ENCODE measurements around the gene TPM4. TPM values are rescaled to one million over a fixed set of nuclear protein-coding genes. Genes with fewer than 3 reads are reported as not detected.
A peak's percentile ranks its signal among the peaks of the same experiment; 100 is the strongest.
"Not testable (repeated sequence)": the region's sequence is repeated elsewhere in the genome, so short reads cannot be mapped to it uniquely, and the experiment has no call there.

Gene TPM4
- total RNA-seq, 4 donors from 2014 or later: 471 to 530 (median 493) TPM

DNA sequence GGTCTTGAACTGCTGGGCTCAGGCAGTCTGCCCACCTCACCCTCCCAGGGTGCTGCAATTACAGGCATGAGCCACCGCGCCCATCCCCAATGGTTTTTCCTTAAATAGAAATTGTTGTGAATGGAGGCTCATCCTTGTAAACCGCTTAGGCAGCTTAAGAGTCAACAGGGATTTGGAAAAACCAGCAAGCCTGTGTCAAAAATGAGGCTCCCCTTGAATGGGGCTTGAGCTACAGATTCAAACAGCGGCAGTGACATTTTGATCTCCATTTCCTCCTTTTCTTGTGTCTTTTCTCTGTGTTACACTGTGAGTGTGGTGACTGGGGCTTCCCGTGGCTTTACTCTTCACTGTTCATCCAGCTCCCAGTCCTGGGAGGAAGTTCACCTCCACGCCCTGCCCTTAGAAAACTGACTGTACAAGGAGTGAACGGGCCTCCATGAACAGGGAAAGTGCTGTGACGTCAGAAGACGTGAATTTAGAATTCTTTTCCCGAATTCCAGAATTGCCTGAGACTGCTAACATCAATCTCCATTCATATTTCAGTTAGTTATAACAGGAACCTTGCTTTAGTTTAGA lies 20.1 kb downstream of the TPM4 start:
- TF ChIP-seq POLR2A (IDR thresholded peaks at IDR 0.05): no peak
- peaks cover 15 to 98% (median 37%) of the 10 kb centered on the region in 3 donors for H3K36me3 ChIP-seq

DNA sequence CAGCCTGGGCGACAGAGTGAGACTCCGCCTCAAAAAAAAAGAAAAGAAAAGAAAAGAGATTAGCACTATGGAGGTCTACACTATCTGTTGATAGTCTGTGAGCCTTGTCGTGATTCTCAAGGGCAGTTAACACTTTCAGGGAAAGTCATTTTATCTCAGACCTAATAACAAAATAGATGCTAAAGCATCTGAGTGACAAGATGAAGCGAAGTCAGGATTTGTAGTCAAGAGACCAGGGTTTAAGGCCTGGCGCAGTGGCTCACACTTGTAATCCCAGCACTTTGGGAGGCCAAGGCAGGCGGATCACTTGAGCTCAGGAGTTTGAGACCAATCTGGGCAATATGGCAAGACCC lies 22.1 kb downstream of the TPM4 start:
- DNase-seq (ENCODE audit: low spot score in 2 of 2): no peak
- 82 to 88% methylated on average over 6 of the region's 6 CpGs for WGBS, 2 donors
- H3K9me3 ChIP-seq: no peaks in the 10 kb centered on the region
- H3K27ac ChIP-seq: peak overlapping the region in 1 of 4 donors; percentile 64
- H3K36me3 ChIP-seq: peaks cover 3 to 98% (median 30%) of the 10 kb centered on the region in 3 donors
- H3K27me3 ChIP-seq: no peaks in the 10 kb centered on the region
- peaks cover 0 to 34% (median 12%) of the 10 kb centered on the region in 4 donors for H3K4me1 ChIP-seq
- no peak for TF ChIP-seq EP300 (IDR thresholded peaks at IDR 0.05)
- TF ChIP-seq, protein P1, sequence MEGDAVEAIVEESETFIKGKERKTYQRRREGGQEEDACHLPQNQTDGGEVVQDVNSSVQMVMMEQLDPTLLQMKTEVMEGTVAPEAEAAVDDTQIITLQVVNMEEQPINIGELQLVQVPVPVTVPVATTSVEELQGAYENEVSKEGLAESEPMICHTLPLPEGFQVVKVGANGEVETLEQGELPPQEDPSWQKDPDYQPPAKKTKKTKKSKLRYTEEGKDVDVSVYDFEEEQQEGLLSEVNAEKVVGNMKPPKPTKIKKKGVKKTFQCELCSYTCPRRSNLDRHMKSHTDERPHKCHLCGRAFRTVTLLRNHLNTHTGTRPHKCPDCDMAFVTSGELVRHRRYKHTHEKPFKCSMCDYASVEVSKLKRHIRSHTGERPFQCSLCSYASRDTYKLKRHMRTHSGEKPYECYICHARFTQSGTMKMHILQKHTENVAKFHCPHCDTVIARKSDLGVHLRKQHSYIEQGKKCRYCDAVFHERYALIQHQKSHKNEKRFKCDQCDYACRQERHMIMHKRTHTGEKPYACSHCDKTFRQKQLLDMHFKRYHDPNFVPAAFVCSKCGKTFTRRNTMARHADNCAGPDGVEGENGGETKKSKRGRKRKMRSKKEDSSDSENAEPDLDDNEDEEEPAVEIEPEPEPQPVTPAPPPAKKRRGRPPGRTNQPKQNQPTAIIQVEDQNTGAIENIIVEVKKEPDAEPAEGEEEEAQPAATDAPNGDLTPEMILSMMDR (IDR thresholded peaks at IDR 0.05): no peak
- TF ChIP-seq POLR2A (IDR thresholded peaks at IDR 0.05): no peak
- no peak overlapping the region for H3K4me3 ChIP-seq

More for the DNA sequence above, 20.1 kb downstream of the TPM4 start:
- H3K4me3 ChIP-seq: no peak overlapping the region
- H3K27ac ChIP-seq: peak overlapping the region in 3 of 4 donors; percentile 12 to 82 (median 80)
- H3K27me3 ChIP-seq: no peaks in the 10 kb centered on the region
- H3K9me3 ChIP-seq: no peaks in the 10 kb centered on the region
- DNase-seq (ENCODE audit: low spot score in 2 of 2): no peak
- peaks cover 0 to 43% (median 12%) of the 10 kb centered on the region in 4 donors for H3K4me1 ChIP-seq
- WGBS, 2 donors: 61 to 66% methylated on average over 10 of the region's 10 CpGs

DNA sequence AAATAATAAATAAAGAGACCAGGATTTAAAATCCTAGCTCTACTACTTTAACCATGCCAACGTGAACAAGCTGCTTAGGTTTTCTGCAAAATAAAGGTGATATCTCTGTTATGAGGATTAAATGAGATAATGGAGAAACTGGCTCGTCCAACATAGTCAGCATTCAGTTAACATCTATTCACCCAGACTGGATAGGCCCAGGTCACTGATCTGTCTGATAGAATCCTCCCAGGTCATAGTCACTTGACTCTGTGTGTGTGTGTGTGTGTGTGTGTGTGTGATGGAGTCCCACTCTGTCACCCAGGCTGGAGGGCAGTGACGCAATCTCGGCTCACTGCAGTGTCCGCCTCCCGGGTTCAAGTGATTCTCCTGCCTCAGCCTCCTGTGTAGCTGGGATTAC lies 22.5 kb downstream of the TPM4 start:
- Histone ChIP-seq H3K4me1 (peaks cover 0 to 30% (median 12%) of the 10 kb centered on the region in 4 donors), H3K36me3 (peaks cover 0 to 98% (median 26%) of the 10 kb centered on the region in 3 donors), H3K4me3 (no peak overlapping the region), H3K27ac (peak overlapping the region in 1 of 4 donors; percentile 64), H3K9me3 (no peaks in the 10 kb centered on the region), H3K27me3 (no peaks in the 10 kb centered on the region)
- DNase-seq (ENCODE audit: low spot score in 2 of 2): no peak
- TF ChIP-seq, protein P1 (IDR thresholded peaks at IDR 0.05): no peak
- TF ChIP-seq POLR2A (IDR thresholded peaks at IDR 0.05): no peak
- 91 to 92% methylated on average over 6 of the region's 6 CpGs for WGBS, 2 donors

DNA sequence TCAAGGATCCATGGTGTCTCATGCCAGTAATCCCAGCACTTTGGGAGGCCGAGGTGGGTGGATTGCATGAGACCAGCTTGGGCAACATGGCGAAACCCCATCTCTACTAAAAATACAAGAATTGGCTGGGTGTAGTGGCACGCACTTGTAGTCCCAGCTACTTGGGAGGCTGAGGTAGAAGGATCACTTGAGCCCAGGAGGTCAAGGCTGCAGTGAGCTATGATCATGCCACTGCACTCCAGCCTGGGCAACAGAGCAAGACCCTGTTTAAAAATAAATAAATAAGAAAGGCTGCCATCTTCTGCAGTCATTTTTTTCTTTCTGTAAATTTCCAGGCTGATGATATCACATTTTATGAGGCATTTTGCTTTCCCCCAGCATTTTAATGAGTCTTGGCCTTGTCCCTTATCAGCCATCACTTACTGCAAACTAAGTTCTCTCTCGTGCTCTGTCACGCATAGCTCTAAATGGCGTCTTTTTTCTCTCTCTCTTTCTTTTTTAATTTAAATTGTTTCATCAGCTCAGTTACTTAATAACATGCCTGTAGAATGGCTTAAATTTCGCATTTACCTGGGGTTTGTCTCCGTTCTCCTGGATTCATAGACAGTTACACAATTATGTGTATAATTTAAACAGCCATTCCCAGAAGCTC lies 23.1 kb downstream of the TPM4 start:
- Histone ChIP-seq H3K36me3 (peaks cover 0 to 97% (median 20%) of the 10 kb centered on the region in 3 donors), H3K4me1 (peaks cover 0 to 25% (median 10%) of the 10 kb centered on the region in 4 donors)
- DNase-seq (ENCODE audit: low spot score in 2 of 2); H3K27ac ChIP-seq; H3K4me3 ChIP-seq; H3K9me3 ChIP-seq; H3K27me3 ChIP-seq: not testable (repeated sequence)
- 89 to 91% methylated on average over 8 of the region's 8 CpGs for WGBS, 2 donors

DNA sequence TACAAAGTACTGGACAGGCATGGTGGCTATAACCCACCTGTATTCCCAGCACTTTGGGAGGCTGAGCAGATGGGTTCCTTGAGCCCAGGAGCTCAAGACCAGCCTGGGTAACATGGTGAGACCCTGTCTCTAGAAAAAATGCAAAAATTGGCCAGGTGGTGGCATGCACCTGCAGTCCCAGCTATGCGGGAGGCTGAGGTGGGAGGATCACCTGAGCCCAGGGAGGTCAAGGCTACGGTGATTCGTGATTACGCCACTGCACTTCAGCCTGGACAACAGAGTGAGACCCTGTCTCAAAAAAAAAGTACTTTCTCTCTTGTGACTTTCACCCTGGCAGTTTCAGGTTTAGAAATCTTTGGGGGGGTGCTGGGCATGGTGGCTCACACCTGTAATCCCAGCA lies 24.2 kb downstream of the TPM4 start:
- WGBS, 2 donors: 86 to 98% methylated on average over 4 of the region's 4 CpGs
- Histone ChIP-seq H3K27ac (peak overlapping the region in 1 of 4 donors; percentile 46), H3K36me3 (peaks cover 0 to 90% (median 19%) of the 10 kb centered on the region in 3 donors), H3K9me3 (no peaks in the 10 kb centered on the region), H3K4me1 (peaks cover 0 to 14% (median 3%) of the 10 kb centered on the region in 4 donors), H3K27me3 (no peaks in the 10 kb centered on the region), H3K4me3 (no peak overlapping the region)
- no peak for DNase-seq (ENCODE audit: low spot score in 2 of 2)
- TF ChIP-seq EP300 (IDR thresholded peaks at IDR 0.05) (no peak), POLR2A (IDR thresholded peaks at IDR 0.05) (no peak)
- TF ChIP-seq, protein P1 (IDR thresholded peaks at IDR 0.05): no peak

DNA sequence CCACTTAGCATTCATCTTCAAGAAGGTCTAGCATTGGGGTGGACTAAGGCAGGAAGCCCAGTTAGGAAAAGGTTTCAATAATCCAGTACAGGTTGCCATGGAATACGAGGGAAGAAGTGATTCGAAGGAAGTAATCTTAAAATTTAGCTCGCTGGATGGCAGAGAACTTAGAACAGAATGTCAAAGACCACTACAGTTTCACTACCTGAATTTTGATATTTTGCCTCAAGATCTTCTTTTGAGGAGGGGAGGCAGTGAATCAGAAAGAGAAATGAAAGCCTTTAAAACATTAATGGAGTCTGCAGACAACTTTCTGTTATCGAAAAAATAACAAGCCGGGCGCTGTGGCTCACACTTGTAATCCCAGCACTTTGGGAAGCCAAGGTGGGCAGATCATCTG lies 28.4 kb downstream of the TPM4 start:
- no peaks in the 10 kb centered on the region for H3K9me3 ChIP-seq
- peaks cover 0 to 3% (median 0%) of the 10 kb centered on the region in 4 donors for H3K4me1 ChIP-seq
- H3K27me3 ChIP-seq: no peaks in the 10 kb centered on the region
- TF ChIP-seq, protein P1 (IDR thresholded peaks at IDR 0.05): no peak
- TF ChIP-seq EP300 (IDR thresholded peaks at IDR 0.05): no peak
- no peak for TF ChIP-seq POLR2A (IDR thresholded peaks at IDR 0.05)
- no peak overlapping the region for H3K4me3 ChIP-seq
- WGBS, 2 donors: 90% methylated on average over 6 of the region's 6 CpGs
- H3K36me3 ChIP-seq: peaks cover 0 to 51% (median 10%) of the 10 kb centered on the region in 3 donors
- DNase-seq (ENCODE audit: low spot score in 2 of 2): no peak
- H3K27ac ChIP-seq: peak overlapping the region in 2 of 4 donors; percentile 21 to 26
